K562 (cell line): ENCODE data around the gene MAGEB4. TPM values are rescaled to one million over a fixed set of nuclear protein-coding genes. Genes with fewer than 3 reads are reported as not detected.
A peak's percentile ranks its signal among the peaks of the same experiment; 100 is the strongest.

Experiments used
- ATAC-seq: fragments of 200-7000 bp; cut with Tn5 transposase; 3 replicates; pipeline ENCODE4 v1.9.1; 2020; ENCODE audit warnings: moderate library complexity
- BruUV-seq: library from RNA; stranded (reverse); fragments of 400-500 nt; replicated peaks from 2 replicates; lab custom pipeline; 2021; lab: Mats Ljungman, UMichigan
- CTCF ChIA-PET: fragments of 300-600 bp; formaldehyde crosslinking; extraction: SDS; loops from one replicate; lab custom pipeline; 2021; ENCODE audit warnings: low intra/inter-chr PET ratio; lab: Yijun Ruan, JAX
- POLR2A ChIA-PET: fragments of 300-600, 350-650 bp; sonication (Branson Sonifier 250); formaldehyde crosslinking; extraction: SDS; loops from one replicate; lab custom pipeline; 2021; ENCODE audit warnings: antibody characterized with exemption, inconsistent platforms; lab: Yijun Ruan, JAX
- DNase-seq, 4 experiments: peaks; one replicate each; pipeline versions ENCODE4 v3.0.0 to v3.0.0-alpha.2; 2011 to 2018; ENCODE audit warnings: low spot score in 3 of 4, mixed read lengths in 3 of 4; ENCODE audit errors: extremely low read depth in 1 of 4
- FAIRE-seq: peaks from 2 replicates; lab custom pipeline; 2011; peaks lifted over from hg19 to GRCh38; lab: Jason Lieb, UNC
- H2AFZ ChIP-seq: 2 replicates; pipeline ENCODE4 v1.6.0; 2011; ENCODE audit warnings: low read depth, low read length, control low read depth, inconsistent platforms
- H3K27ac ChIP-seq: fragments of 200-600 bp; 3 replicates; pipeline ENCODE4 v1.8.0; 2011; ENCODE audit warnings: low read depth, mild to moderate bottlenecking, control low read depth, inconsistent platforms, low read length, moderate library complexity, mixed read lengths; ENCODE audit errors: extremely low read depth
- H3K27me3 ChIP-seq, 2 experiments: fragments of 300-600 bp in 1 of 2; 2 replicates in 1 of 2; 3 replicates in 1 of 2; pipeline versions ENCODE4 v1.6.0 to v1.8.0; 2011; ENCODE audit warnings: inconsistent platforms in 2 of 2, low read length in 2 of 2, mild to moderate bottlenecking in 1 of 2, mixed read lengths in 1 of 2, moderate library complexity in 1 of 2; ENCODE audit not compliant: control insufficient read depth in 2 of 2, insufficient read depth in 2 of 2
- H3K36me3 ChIP-seq: fragments of 300-600 bp; 3 replicates; pipeline ENCODE4 v1.8.0; 2011; ENCODE audit warnings: mild to moderate bottlenecking, low read length, inconsistent platforms; ENCODE audit not compliant: control insufficient read depth, insufficient read depth
- H3K4me1 ChIP-seq, 2 experiments: fragments of 200-600 bp in 1 of 2; replicated peaks in 1 of 2; 2 replicates in 1 of 2; 3 replicates in 1 of 2; pipeline versions ENCODE4 v1.5.1 to v1.8.0; 2011; ENCODE audit warnings: inconsistent platforms in 2 of 2, low read length in 2 of 2, mild to moderate bottlenecking in 1 of 2, mixed read lengths in 1 of 2, moderate library complexity in 1 of 2; ENCODE audit not compliant: control insufficient read depth in 2 of 2, insufficient read depth in 2 of 2
- H3K4me2 ChIP-seq: 2 replicates; pipeline ENCODE4 v1.6.1; 2011; ENCODE audit warnings: low read length, control low read depth, inconsistent platforms, mixed read lengths; ENCODE audit not compliant: insufficient read depth
- H3K4me3 ChIP-seq: fragments of 200-600 bp; sonication (generic), shearing (Covaris generic); 2 replicates; pipeline ENCODE4 v1.5.1; 2016; ENCODE audit warnings: control low read depth, inconsistent platforms
- H3K79me2 ChIP-seq: fragments of 200-600 bp; 3 replicates; pipeline ENCODE4 v1.8.0; 2011; ENCODE audit warnings: low read length, inconsistent platforms; ENCODE audit not compliant: control insufficient read depth, insufficient read depth
- H3K9ac ChIP-seq, 2 experiments: 2 replicates each; pipeline versions ENCODE4 v1.6.0 to v1.6.1; 2011; ENCODE audit warnings: low read depth in 2 of 2, low read length in 2 of 2, control low read depth in 1 of 2, inconsistent platforms in 1 of 2, mild to moderate bottlenecking in 1 of 2, mixed read lengths in 1 of 2; ENCODE audit not compliant: insufficient read depth in 1 of 2
- H3K9me1 ChIP-seq: one replicate; pipeline ENCODE4 v1.6.0; 2011; ENCODE audit warnings: inconsistent platforms, mild to moderate bottlenecking, low read length, moderate library complexity; ENCODE audit not compliant: control insufficient read depth, insufficient read depth
- H3K9me3 ChIP-seq: replicated peaks from 2 replicates; pipeline ENCODE4 v1.5.1; 2011; ENCODE audit warnings: low read depth, low read length, inconsistent platforms; ENCODE audit not compliant: control insufficient read depth, insufficient read depth
- H4K20me1 ChIP-seq: replicated peaks from 2 replicates; pipeline ENCODE4 v1.6.1; 2011; ENCODE audit warnings: low read length, inconsistent platforms, mixed read lengths; ENCODE audit not compliant: control insufficient read depth, insufficient read depth
- CTCF ChIP-seq, 3 experiments: IDR thresholded peaks in 2 of 3; conservative IDR thresholded peaks in 1 of 3; 2 replicates each; pipeline ENCODE4 v1.5.1; 2011 to 2012; ENCODE audit warnings: low read length in 3 of 3, mild to moderate bottlenecking in 3 of 3, control low read depth in 2 of 3, improper control_type of control experiment in 1 of 3, inconsistent platforms in 1 of 3, low read depth in 1 of 3, mixed read lengths in 1 of 3, moderate library complexity in 1 of 3; ENCODE audit not compliant: insufficient read depth in 2 of 3
- RFX7 ChIP-seq: fragments of 250-450 bp; sonication (Bioruptor Pico); IDR thresholded peaks from 2 replicates; pipeline ENCODE4 v1.5.1; 2021; ENCODE audit warnings: mild to moderate bottlenecking
- WGBS: fragments of 100-300 bp; shearing (Covaris generic); methylation state at CpG from one replicate; pipeline ENCODE4 v1.1.6; 2016; ENCODE audit warnings: low coverage, mixed read lengths; ENCODE audit not compliant: insufficient coverage; ENCODE audit errors: missing lambda C conversion rate; 5-methylcytosine and 5-hydroxymethylcytosine counted together
- in situ Hi-C: fragments of 300-500 bp; cut with MboI; formaldehyde crosslinking; loops from 4 replicates; pipeline ENCODE4 v1.15.0; 2018; ENCODE audit warnings: inconsistent platforms, mixed read lengths
- intact Hi-C: fragments of 100-400 bp; cut with micrococcal nuclease; formaldehyde crosslinking; loops from 2 replicates; pipeline ENCODE4 v1.14.2; 2022
- polyA plus RNA-seq, 8 experiments: library from polyadenylated mRNA; depleted of rRNA in 4 of 8; stranded (reverse) in 5 of 8; unstranded in 3 of 8; fragments of >200 nt; fragmentation: Nextera tagmentation in 2 of 8; fragmentation: Illumina TruSeq in 1 of 8; extraction: Ambion mirVana in 2 of 8; extraction: Trizol in 1 of 8; gene quantifications; 2 replicates each; pipeline versions ENCODE4 v1.2.1 to v1.2.3, GENCODE V29; 2011 to 2014; ENCODE audit warnings: inconsistent platforms in 1 of 8, missing spikeins in 1 of 8
- total RNA-seq, 7 experiments: library from RNA; depleted of rRNA in 6 of 7; stranded (reverse); fragments of >200 nt in 6 of 7; fragmentation: Illumina TruSeq in 2 of 7; extraction: Trizol in 2 of 7; gene quantifications; 2 replicates each; pipeline versions ENCODE4 v1.2.1 to v1.2.3, GENCODE V29; 2011 to 2021; ENCODE audit warnings: low replicate concordance in 1 of 7
- TF ChIP-seq, protein P1 (sequence below), 3 experiments: fragments of 200-800 bp in 1 of 3; sonication (Bioruptor generic) in 1 of 3; sonication (generic) in 1 of 3; formaldehyde crosslinking in 1 of 3; IDR thresholded peaks; 2 replicates each; pipeline versions ENCODE4 v1.6.1 to v1.8.0; 2016 to 2022; ENCODE audit warnings: mild to moderate bottlenecking in 2 of 3, missing compliant biosample characterization in 2 of 3, missing genetic modification characterization in 2 of 3, missing genetic modification reagents in 1 of 3
- TF ChIP-seq, protein P2 (sequence below): fragments of 200-800 bp; sonication (Bioruptor generic); IDR thresholded peaks from 2 replicates; pipeline ENCODE4 v1.6.1; 2017; ENCODE audit warnings: missing genetic modification characterization, missing compliant biosample characterization

The MAGEB4 gene
- total and polyA plus RNA-seq, 9 of the 15 experiments (the other 6 are each of a cell fraction or from before 2014, with no cell fraction given) = 0.04 to 0.09 (median 0.06) TPM; not detected in 6

GRCh38 chrX:30196322-30196721, 45.5 kb upstream of the MAGEB4 start:
- POLR2A ChIA-PET = interaction anchor here (1.1 kb wide), 1 partner anchor 49 kb away, joined by 3 read pairs; no protein-coding TSS in a partner anchor
- peak; percentile 17 to 49 (median 40) for DNase-seq
- no peak overlapping the region for H3K9ac ChIP-seq

More at GRCh38 chrX:30196322-30196721, 45.5 kb upstream of the MAGEB4 start:
- Histone ChIP-seq H3K27ac (no peak overlapping the region), H4K20me1 (no peaks in the 10 kb centered on the region), H3K27me3 (no peaks in the 10 kb centered on the region), H3K79me2 (no peaks in the 10 kb centered on the region), H3K9me1 (no peaks in the 10 kb centered on the region), H3K4me1 (no peaks in the 10 kb centered on the region), H2AFZ (no peak overlapping the region), H3K4me2 (no peak overlapping the region), H3K9me3 (no peaks in the 10 kb centered on the region), H3K36me3 (no peaks in the 10 kb centered on the region), H3K4me3 (no peak overlapping the region)
- no peak for FAIRE-seq
- peak; percentile 73 for ATAC-seq
- WGBS = 0% methylated on average over 1 of the region's 1 CpG
- intact Hi-C loops = loop anchor here (2.0 kb wide), 1 partner anchor 54 kb away; no protein-coding TSS in a partner anchor
- CTCF ChIA-PET = no interaction called here
- BruUV-seq = no TSS peak
- no peak for TF ChIP-seq RFX7 (CRISPR knock-in tag)
- TF ChIP-seq, protein P1, sequence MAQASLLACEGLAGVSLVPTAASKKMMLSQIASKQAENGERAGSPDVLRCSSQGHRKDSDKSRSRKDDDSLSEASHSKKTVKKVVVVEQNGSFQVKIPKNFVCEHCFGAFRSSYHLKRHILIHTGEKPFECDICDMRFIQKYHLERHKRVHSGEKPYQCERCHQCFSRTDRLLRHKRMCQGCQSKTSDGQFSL (CRISPR knock-in tag; IDR thresholded peaks at IDR 0.05) = peak; percentile 51; the same call in 1 of the 2 replicates
- TF ChIP-seq, protein P1 (tag; IDR thresholded peaks at IDR 0.05) = peak in 1 of 2 experiments; percentile 54; a peak in 1 of 4 replicates
- TF ChIP-seq, protein P2, sequence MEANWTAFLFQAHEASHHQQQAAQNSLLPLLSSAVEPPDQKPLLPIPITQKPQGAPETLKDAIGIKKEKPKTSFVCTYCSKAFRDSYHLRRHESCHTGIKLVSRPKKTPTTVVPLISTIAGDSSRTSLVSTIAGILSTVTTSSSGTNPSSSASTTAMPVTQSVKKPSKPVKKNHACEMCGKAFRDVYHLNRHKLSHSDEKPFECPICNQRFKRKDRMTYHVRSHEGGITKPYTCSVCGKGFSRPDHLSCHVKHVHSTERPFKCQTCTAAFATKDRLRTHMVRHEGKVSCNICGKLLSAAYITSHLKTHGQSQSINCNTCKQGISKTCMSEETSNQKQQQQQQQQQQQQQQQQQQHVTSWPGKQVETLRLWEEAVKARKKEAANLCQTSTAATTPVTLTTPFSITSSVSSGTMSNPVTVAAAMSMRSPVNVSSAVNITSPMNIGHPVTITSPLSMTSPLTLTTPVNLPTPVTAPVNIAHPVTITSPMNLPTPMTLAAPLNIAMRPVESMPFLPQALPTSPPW = peak; percentile 56; the same call in 1 of the 2 replicates
- TF ChIP-seq CTCF (IDR thresholded peaks at IDR 0.05 in 2 of 3, conservative IDR thresholded peaks at IDR 0.05 in 1 of 3; ENCODE audit: insufficient read depth in 2 of 3, low read depth in 1 of 3, low read length in 3 of 3) = peak in 2 of 3 experiments; percentile 4 to 43; a peak in 3 of 6 replicates
- in situ Hi-C loops = no loop called here
